Measurements from ENCODE around the gene ZNF605. TPM values are rescaled to one million over a fixed set of nuclear protein-coding genes. Genes with fewer than 3 reads are reported as not detected.

Gene ZNF605
- total and polyA plus RNA-seq, 10 of the 15 experiments (the other 5 are each of a cell fraction or from before 2014, with no cell fraction given) = 0.95 to 4.8 (median 2.5) TPM

DNA sequence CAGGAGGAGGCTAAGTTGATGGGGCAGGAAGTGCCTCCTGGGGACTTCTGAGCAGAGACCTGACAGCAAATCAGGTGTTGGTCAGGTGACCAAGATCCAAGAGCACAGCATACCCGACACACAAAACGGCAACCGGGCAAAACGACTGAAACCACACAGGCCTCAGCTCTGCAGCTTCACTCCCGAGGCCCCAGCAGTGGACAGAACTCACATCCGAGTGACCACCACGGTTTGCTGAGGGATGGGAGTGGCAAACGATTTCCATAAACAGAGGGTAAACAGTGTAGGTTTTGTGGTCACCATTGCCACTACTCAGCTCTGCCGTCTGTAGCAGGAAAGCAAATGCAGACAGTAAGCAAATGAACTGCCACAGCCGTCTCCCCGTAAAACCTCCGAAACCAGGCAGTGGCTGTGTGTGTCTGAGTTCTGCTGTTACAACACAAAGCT, 83.1 kb downstream of the ZNF605 start:
- Histone ChIP-seq H3K27me3 (replicated peaks in 1 of 2; ENCODE audit: control insufficient read depth in 2 of 2, insufficient read depth in 2 of 2, low read length in 1 of 2) (no peaks in the 10 kb centered on the region), H4K20me1 (ENCODE audit: control insufficient read depth, insufficient read depth) (no peaks in the 10 kb centered on the region), H3K4me2 (ENCODE audit: control insufficient read depth, insufficient read depth) (no peak overlapping the region), H2AFZ (ENCODE audit: control insufficient read depth, low read depth, low read length) (no peak overlapping the region), H3K9ac (ENCODE audit: control insufficient read depth, insufficient read depth, low read length) (no peak overlapping the region), H3K36me3 (ENCODE audit: control insufficient read depth in 2 of 2, insufficient read depth in 2 of 2, low read length in 1 of 2) (peaks cover 28 to 31% of the 10 kb centered on the region in 2 experiments), H3K4me1 (ENCODE audit: control insufficient read depth, insufficient read depth, low read length) (no peaks in the 10 kb centered on the region), H3K79me2 (ENCODE audit: control insufficient read depth, insufficient read depth, low read length) (no peaks in the 10 kb centered on the region), H3K4me3 (no peak overlapping the region), H3K9me3 (replicated peaks; ENCODE audit: control insufficient read depth, insufficient read depth, low read length) (no peaks in the 10 kb centered on the region; the same call in 2 of the 3 replicates), H3K27ac (ENCODE audit: control insufficient read depth, insufficient read depth) (no peak overlapping the region)
- ChIA-PET POLR2A (interaction anchor here (1.6 kb wide), 1 partner anchor 12 kb away, joined by 3 read pairs; no protein-coding TSS in a partner anchor), CTCF (no interaction called here), RAD21 (ENCODE audit: unreplicated experiment) (no interaction called here), SMC1A (ENCODE audit: uncharacterized antibody, unreplicated experiment) (interaction anchor here (0.9 kb wide), 1 partner anchor 73 kb away, joined by 3 read pairs; no protein-coding TSS in a partner anchor)
- no peak for FAIRE-seq
- 1% methylated on average over 12 of the region's 12 CpGs for WGBS (ENCODE audit: insufficient coverage, insufficient replicate concordance, low lambda C conversion rate, missing lambda C conversion rate)
- TF ChIP-seq, protein P1, sequence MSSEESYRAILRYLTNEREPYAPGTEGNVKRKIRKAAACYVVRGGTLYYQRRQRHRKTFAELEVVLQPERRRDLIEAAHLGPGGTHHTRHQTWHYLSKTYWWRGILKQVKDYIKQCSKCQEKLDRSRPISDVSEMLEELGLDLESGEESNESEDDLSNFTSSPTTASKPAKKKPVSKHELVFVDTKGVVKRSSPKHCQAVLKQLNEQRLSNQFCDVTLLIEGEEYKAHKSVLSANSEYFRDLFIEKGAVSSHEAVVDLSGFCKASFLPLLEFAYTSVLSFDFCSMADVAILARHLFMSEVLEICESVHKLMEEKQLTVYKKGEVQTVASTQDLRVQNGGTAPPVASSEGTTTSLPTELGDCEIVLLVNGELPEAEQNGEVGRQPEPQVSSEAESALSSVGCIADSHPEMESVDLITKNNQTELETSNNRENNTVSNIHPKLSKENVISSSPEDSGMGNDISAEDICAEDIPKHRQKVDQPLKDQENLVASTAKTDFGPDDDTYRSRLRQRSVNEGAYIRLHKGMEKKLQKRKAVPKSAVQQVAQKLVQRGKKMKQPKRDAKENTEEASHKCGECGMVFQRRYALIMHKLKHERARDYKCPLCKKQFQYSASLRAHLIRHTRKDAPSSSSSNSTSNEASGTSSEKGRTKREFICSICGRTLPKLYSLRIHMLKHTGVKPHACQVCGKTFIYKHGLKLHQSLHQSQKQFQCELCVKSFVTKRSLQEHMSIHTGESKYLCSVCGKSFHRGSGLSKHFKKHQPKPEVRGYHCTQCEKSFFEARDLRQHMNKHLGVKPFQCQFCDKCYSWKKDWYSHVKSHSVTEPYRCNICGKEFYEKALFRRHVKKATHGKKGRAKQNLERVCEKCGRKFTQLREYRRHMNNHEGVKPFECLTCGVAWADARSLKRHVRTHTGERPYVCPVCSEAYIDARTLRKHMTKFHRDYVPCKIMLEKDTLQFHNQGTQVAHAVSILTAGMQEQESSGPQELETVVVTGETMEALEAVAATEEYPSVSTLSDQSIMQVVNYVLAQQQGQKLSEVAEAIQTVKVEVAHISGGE (CRISPR knock-in tag; IDR thresholded peaks at IDR 0.05) = no peak
- TF ChIP-seq, protein P2, sequence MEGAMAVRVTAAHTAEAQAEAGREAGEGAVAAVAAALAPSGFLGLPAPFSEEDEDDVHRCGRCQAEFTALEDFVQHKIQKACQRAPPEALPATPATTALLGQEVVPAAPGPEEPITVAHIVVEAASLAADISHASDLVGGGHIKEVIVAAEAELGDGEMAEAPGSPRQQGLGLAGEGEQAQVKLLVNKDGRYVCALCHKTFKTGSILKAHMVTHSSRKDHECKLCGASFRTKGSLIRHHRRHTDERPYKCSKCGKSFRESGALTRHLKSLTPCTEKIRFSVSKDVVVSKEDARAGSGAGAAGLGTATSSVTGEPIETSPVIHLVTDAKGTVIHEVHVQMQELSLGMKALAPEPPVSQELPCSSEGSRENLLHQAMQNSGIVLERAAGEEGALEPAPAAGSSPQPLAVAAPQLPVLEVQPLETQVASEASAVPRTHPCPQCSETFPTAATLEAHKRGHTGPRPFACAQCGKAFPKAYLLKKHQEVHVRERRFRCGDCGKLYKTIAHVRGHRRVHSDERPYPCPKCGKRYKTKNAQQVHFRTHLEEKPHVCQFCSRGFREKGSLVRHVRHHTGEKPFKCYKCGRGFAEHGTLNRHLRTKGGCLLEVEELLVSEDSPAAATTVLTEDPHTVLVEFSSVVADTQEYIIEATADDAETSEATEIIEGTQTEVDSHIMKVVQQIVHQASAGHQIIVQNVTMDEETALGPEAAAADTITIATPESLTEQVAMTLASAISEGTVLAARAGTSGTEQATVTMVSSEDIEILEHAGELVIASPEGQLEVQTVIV (IDR thresholded peaks at IDR 0.05; ENCODE audit: borderline replicate concordance, partially characterized antibody) = no peak
- TF ChIP-seq CREM (IDR thresholded peaks at IDR 0.05; ENCODE audit: low read depth) (no peak), POLR2AphosphoS5 (IDR thresholded peaks at IDR 0.05; ENCODE audit: low read length) (peak; percentile 28; the same call in 1 of the 2 replicates), ETV6 (conservative IDR thresholded peaks at IDR 0.05 in 1 of 2, IDR thresholded peaks at IDR 0.05 in 1 of 2; ENCODE audit: borderline replicate concordance in 1 of 2, low read depth in 1 of 2) (no peak), CEBPB (IDR thresholded peaks at IDR 0.05; ENCODE audit: borderline replicate concordance in 1 of 2, low read depth in 2 of 2, low read length in 2 of 2) (no peak)
- TF ChIP-seq, protein P3, sequence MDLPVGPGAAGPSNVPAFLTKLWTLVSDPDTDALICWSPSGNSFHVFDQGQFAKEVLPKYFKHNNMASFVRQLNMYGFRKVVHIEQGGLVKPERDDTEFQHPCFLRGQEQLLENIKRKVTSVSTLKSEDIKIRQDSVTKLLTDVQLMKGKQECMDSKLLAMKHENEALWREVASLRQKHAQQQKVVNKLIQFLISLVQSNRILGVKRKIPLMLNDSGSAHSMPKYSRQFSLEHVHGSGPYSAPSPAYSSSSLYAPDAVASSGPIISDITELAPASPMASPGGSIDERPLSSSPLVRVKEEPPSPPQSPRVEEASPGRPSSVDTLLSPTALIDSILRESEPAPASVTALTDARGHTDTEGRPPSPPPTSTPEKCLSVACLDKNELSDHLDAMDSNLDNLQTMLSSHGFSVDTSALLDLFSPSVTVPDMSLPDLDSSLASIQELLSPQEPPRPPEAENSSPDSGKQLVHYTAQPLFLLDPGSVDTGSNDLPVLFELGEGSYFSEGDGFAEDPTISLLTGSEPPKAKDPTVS (IDR thresholded peaks at IDR 0.05; ENCODE audit: low read depth, low read length) = no peak
- intact Hi-C loops (cut with micrococcal nuclease; ENCODE audit: unreplicated experiment) = no loop called here
- ATAC-seq = peak; percentile 72
- no TSS peak for BruUV-seq (replicated peaks)
- DNase-seq (ENCODE audit: low read depth, low spot score) = peak; percentile 13
- in situ Hi-C loops (cut with MboI) = no loop called here

Data from GM12878 (cell line).